HG02798 (cell line): ENCODE measurements around the gene EXT2.

Experiments
- ATAC-seq: cut with Tn5 transposase; IDR thresholded peaks from one replicate; pipeline ENCODE4 v1.9.1; 2021; ENCODE audit warnings: mild to moderate bottlenecking; ENCODE audit not compliant: unreplicated experiment, poor library complexity

Gene EXT2

DNA sequence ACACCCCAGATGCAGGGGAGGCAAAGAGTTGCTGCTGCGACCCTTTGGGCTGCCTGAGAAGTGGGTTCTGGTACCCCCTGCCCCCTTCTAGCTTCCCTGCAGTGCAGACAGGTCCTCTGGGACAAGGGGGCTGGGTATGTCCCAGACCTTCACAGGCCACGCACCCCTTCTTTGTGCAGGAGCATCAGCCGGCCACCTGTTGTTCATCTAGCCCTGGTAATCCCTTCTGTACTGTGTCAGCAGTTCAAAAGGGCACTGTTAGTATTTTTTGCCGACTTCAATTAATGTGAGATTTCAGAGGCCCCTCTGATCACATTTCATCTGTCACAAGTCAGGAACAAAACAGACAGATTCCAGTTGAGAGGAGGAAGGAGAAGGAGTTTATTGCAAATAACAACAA lies 164.6 kb downstream of the EXT2 start:
- ATAC-seq: no peak

DNA sequence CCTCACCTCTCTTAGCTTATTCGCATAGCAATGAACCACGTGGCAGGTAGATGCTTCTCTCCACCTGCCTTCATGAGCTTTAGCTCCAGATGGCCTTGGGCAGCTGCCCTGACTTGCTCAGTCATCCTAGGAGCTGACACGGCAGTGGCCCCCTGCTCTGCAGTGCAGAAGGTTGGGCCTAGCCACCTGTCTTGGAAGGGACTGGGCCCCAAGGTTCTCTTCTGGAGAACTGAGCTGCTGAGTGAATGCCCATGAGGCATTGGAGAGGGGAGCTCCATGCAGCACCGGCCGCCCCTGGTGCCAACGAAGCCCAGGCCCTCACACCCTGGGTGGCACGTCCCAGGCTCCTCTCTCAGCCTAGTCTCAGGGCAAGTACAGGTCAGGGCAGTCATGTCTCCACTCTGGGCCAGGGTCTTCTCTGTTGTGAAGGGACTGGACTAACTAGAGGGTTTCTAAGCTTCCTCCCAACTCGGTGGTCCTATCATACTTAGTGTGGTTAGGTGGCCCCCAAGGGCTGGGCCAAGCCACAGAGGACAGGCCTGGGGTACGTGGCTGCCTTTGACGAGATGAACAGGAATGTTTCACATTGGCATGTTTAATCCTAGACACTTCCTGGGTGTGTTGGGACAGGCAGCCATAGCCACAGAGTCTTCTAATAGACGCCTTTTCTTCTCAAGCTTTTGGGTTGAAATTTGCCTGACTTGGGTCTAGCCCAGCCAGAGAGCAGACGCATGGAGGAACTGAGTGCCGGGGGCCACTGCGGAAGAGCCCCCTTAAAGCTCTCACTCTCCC lies 166.5 kb downstream of the EXT2 start:
- no peak for ATAC-seq

DNA sequence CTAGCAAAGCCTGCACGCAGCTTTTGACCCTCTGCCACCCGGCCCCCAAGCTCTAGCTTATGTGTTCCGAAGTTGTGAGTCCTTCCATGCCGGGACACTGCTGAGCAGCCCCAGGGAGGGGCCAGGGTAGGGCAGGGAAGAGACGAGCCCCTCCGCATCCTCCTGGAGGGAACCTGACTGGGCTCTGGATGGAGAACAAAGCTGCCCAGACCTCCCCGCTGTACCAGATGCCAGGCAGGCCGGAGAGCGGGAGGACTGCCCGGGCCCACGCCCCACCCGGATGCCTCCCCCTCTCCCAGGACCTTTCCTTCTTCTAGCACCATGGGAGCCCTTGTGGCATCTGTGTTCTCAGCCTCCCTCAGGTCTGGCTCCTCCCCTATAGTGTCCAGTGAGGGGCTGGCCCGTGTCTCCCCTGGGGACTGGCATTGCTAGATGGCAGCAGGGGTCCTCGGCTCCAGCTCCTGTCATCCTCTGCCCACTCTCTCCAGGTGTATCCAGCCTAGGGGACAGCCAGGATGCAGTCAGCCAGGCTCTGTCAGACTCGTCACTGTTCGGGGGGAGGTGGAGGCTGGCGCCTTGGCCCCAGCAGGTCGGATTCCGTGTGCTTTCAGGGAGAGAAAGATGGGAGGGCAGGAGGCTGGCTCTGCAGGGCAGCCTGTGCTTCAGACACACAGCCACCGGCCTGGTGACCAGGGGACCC lies 168.4 kb downstream of the EXT2 start:
- no peak for ATAC-seq

DNA sequence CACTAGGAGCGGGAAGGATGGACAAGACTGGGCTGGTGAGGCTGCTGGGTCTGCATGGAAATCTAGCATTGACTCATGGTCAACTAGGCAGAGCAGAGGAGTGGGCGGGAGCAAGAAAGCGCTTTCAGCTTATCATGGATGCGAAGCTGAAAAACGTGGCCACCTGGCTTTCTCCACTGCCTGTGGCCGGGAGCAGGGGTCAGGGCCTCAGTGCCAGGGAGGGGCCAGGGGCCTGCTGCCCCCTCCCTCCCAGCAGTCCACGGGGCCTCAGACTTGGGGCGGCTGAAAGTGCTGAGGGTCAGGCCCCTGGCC lies 168.9 kb downstream of the EXT2 start:
- ATAC-seq: no peak

DNA sequence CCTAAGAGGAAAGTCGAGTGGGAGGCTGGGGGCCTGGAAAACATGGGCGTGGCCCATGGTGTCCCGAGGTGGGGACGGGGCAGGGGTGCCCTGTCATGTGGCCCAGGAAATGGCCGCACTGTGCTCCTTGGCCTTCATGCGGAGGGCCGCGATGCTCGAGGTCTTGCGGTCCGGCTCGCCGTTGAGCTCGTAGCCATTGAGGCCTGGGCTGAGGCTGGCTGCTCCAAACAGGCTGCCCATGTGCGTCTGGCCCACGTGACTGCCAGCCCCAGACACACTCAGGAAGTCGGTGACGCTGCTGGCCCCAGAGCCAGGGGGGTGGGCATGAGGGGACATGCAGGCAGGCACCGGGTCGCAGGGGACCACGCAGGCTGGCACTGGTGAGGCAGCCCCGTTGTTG lies 169.3 kb downstream of the EXT2 start:
- no peak for ATAC-seq

DNA sequence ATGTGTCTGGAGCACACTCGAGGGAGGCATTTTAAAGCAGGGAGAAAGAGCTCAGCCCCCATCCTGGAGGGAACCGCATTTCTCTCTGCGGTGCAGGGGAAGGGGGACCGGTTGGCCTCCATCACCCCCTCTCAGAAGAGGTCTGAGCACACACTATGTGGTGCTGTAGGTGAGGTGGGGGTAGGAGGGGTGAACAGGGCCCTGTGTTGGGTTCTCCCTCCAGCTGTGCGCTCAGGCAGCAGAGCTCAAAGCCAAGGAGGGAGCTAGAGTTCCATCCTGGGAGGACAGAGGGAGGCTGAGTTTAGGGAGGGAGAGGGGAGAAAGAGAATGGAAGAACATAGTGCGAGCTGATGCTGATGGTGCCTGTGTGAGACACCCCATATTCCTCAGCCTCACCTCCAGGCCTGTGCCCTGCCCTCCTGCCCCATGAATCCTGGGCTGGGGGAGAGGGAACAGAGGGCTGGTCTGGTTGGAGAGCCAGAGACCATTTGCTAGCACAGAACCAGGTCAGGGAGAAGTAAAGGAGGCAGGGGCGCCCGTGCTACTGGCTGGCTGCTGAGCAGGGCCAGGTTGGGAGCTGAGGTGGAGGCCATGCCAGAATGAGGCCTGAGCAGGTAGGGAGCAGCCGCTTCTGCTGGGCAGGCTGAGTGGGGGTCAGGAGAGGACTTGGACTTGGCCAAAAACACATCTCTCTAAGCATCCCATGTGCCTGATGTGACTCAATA lies 170.7 kb downstream of the EXT2 start:
- ATAC-seq: no peak

DNA sequence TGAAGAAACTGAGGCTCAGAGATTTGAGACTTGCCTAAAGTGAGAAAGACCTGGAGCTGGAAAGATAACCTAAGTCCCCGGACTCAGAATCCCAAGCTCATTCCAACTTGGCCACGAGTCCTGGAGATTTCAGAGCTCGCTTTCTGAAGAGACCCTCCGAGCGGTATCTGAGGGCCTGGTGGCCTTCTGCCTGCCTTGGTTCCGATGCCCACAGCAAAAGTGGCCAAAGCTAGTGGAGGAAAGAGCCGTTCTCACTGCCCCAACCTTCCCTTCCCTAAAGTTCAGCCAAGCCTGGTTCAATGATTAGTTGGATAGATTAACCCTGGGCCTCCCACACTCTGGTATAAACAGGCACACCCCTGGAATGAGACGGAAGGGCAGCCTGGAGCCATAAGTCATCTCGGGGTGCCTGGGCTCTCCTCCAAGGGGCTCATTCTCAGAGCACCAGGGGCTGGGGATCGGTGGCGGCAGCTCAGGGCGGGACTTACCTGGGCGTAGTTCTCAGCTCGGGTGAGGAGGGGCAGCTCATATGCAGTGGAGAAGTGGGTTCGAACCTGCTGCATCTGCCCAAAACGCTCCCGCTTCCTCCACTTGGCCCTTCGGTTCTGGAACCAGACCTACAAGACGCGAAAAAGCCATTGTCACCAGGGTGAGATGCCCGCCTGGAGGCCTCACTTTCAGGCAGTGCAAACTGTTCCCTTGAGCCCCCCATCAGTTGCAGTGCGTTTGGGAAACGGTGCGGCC lies 171.7 kb downstream of the EXT2 start:
- ATAC-seq: no peak

DNA sequence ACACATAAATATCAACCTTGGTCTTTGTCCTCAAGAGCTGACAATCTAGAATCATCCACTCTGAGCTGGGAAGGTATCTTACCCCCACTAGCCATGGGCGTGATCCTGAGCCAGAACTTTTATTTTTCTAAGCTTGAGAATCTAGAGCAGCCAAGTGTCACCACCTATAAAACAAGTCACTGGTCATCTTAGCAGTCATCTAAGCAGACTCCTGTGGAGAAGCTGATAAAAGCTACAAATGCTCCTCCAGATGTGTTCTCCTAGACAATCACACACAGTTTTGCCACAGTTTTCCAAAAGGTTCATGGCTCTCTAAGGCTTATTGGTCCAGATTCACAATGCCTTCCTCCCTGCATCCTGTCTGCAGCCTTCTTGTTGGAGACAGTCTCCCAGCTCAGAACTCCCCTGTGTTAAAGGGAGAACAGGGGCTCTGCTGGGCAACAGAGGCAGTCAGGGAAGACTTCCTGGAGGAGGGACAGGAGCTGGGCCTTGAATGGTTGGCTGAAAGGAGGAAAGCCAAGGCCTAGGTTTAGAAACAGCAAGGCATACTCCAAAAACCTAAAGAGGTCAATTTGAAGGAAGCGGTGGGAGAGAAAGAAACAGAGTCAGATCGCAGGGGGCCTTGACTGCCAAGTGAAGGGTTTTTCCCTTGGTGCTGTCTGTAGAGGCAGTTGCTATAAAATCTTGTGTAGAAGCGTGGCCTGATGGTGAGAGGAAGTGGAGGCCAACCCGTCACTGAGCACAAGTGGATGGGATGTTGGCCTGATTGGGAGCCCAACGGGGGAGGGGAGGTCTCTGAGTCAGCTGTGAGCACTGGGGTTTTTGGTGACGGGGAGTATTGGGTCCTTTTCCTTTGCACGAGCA lies 172.5 kb downstream of the EXT2 start:
- no peak for ATAC-seq

DNA sequence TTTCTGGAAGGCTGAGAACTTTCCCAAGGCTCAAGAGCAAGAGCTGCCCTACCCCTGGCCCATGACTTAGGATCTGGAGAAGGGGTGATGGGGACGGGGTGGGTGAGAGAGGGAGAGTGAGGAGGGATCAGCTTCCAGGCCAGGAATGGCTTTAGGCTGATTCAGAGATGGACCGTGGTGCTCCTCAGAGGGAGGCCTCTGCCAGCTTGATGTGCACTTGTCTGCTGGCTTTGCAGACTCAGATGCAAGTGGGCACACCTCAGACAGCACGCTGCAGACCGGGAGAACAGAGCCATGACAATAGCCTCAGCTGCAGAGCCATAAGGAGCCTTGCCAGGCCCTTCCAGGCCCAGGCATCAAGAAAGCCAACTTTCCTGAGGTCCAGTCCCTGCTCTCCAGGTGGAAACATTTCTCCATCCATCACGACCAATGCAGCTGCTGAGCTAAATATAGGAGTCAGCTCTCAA lies 173.2 kb downstream of the EXT2 start:
- no peak for ATAC-seq

DNA sequence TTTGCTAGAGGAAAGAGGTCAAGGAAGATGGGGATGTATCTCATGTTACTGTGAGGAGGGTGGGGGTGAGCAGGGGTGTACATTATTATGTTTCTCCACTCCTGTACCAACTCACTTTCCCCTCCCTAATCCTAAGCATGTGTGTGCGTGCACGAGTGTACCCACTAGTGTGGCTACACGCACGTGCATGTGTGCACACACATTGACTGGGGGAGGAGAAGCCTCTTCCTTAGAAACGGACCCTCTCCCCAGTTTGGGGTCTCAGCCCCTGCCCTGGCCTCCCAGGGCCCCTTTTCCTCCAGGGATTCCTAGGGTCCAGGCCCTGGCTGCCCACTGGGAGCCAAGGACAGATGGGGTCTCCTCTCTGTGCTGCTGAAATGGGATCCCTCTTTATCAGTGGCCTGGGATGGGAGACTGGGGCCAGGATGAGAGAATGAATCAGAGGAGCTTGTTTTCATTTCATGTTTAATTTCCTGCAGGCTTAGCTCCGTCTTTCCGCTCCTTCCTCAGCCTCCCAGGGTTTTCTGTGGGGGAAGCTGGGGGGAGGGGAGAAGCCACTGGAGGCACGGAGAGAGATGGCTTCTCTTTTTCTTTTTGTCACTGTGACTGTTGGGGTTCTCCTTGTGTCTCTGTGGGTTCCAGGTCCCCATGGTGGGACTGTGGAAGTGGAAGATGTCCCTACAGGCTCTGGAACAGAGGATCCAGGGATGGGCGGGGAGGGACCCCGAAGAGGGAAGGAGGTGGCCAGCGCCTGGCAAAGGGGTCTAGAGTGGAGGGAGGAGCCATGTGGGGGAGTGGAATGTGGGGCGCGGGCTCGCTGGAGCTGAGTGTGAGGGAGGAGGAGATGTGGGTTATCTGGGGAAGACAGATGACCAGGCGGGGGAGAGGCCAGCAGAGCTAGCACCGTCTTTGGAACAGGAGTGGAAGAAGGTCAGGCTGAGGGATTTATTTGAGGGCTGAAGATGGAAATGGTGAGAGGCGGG lies 174.2 kb downstream of the EXT2 start:
- no peak for ATAC-seq

DNA sequence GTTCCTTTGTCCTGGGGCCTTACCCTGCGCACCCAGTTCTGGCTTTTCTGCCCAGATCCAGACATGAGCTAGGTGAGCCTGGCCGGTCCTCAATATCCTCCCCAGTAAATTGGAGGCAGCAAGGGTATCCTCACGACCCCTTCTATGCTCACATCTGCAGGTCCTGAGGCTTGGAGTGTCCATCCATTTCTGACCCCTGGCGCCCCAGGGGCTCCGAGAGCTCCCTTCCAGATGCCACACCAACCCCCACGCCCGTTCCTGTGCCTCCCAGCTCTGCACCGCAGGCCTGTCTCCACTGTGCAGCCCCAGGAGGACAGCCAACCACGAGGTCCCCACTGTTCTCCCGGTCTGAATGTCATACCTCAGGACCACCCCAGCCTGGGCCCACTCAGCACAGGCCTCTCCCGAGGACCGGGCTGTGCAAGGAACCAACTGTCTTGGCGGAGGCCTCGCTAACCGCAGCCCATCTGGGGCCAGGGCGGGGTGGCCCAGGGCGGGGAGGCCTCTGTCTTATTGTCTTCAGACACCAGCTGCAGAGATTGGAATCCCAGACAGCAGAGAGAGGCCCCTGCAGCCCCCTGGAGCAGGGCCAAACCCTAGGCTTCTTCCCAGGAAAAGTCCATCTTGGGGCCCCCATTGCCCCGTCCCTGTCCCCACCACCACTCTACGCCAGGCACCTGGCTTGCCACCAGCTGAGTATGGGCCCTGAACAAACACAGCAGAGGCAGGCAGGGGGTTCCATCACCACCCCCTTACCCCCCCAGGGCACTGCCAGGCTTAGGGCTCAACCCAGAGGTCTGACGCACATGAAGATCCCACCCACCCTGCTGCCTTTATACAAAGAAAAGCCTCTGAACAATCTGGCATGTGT lies 175.2 kb downstream of the EXT2 start:
- no peak for ATAC-seq

DNA sequence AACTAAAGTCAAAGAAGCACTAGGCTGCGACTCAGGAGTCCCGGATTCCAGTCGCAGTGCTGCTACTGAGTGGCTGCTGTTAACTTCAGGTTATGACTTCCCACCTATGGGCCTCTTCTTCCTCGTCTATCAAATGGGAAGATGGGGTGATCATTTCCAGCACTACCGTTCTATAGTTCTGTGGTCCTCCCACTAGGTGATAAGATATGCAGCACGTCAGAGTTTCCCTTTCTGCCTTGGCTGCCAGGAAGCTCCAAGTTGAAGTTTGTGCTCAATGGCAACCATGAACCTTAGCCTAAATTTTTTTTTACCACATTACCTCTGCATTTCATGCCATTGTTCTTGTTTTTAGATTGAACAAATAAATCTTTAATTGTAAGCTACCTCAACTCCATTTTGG lies 175.8 kb downstream of the EXT2 start:
- ATAC-seq: no peak

DNA sequence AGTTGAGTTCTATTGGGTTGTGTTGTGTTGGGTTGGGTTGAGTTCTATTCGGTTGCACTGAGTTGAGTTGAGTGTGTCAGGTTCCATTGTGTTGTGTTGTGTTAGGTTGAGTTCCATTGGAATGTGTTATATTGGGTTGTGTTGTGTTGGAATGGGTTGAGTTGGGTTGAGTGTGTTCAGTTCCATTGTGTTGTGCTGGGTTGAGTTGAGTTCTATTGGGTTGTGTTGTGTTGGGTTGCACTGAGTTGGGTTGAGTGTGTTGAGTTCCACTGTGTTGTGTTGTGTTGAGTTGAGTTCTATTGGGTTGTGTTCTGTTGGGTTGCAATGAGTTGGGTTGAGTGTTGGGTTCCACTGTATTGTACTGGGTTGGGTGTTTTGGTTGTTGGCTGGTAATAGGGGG lies 178.9 kb downstream of the EXT2 start:
- no peak for ATAC-seq

DNA sequence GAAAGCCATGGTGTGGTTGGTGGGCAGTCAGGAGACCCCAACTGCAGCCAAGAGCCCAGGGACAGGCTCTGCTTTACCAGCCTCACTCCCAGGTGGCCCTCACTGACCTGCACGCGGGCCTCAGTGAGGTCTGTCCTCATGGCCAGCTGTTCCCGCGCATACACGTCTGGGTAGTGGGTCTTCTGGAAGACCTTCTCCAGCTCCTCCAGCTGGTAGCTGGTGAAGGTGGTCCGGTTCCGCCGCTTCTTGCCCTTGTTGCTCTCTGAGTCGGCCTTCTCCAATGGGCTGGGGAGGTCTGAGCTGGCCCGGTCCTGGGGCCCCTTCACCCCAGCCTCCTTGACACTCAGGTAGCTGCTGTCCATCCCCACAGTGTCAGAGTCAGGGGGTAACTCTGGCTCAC lies 179.8 kb downstream of the EXT2 start:
- ATAC-seq: no peak

DNA sequence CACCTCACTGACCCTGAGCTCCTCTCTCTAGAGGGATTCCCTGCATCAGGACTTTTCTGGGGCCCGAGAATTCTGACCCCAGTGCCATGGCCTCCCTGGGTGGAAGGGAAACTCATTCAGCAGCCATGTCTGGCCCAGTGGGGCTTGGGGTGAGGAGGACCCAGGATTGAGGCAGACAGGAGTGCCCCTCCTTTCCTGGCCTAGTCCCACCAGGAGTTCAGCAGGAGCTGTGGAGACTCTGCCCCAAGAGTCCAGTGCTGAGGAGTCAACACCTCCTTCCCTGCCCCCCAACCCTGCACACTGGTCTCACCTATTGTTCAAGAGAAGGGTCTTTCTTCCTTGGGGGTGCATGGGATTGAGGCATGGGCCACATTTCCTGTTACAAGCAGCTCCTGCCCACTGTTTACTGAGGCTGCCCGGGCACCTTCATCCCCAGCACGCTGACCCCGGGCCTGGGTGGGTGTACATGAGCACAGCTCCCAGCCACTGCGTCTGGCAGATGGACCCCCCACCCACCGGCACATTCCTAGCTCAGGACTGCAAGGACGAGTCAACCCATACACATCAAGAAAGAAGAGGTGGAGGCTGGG lies 180.6 kb downstream of the EXT2 start:
- ATAC-seq: no peak

DNA sequence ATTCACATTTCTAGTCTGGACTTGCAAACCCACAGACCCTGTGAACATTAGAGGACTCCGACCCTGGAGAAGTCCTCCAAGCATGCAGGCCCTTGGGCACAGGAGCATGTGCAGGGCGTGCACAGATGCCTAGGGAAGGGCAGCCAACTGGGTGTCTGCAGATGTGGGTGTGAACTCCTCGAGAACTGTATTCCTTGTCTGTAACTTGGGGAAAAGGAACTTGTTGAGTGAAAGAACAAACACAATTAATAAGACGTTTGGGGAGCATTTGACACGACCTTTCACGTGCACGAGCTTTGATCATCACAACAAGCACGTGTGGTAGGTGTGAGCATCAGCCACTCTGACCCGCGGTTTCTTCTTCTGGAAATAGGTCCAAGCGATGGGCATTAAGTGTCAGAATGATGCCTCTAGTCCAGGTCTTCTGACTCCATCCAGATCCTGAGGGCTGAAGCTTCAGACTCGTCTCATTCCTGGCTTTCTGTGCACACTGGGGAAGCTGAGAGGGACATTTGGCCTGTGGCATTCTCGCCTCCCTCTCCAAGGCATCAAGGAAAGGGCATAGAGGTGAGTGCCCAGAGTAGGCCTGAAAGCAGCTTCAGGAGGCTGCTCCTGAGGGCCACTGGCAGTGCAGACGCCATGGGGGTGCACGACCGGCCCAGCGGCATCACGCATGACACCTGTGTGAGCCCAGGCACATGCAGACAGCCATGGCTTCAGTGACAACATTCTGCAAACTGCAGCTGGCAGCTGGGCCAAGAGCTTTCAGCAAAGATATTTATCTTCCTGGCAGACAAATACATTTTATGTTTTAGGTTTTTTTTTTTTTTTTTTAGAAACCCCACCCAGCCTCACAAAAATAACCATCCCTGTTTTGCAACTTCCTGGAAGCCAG lies 182.0 kb downstream of the EXT2 start:
- no peak for ATAC-seq
